ENCODE measurements around the gene ADAMTSL3. TPM values are rescaled to one million over a fixed set of nuclear protein-coding genes. Genes with fewer than 3 reads are reported as not detected.

Gene ADAMTSL3
- total and polyA plus RNA-seq, 4 donors: 3.5 to 19.0 (median 8.0) TPM

- Histone ChIP-seq H3K27ac (ENCODE audit: low read depth in 1 of 2, low read length in 2 of 2) (no peak overlapping the region), H3K9ac (ENCODE audit: low read depth in 1 of 2, low read length in 2 of 2) (no peak overlapping the region), H3K4me1 (ENCODE audit: control insufficient read depth in 4 of 4, insufficient read depth in 4 of 4, low read length in 3 of 4) (no peaks in the 10 kb centered on the region), H3K27me3 (ENCODE audit: control insufficient read depth in 4 of 4, insufficient read depth in 4 of 4, low read length in 3 of 4) (no peaks in the 10 kb centered on the region), H3K4me3 (ENCODE audit: low read depth in 1 of 3, low read length in 3 of 3) (no peak overlapping the region), H3K9me3 (ENCODE audit: control insufficient read depth in 4 of 4, low read length in 3 of 4) (no peaks in the 10 kb centered on the region), H3K36me3 (ENCODE audit: control insufficient read depth in 4 of 4, insufficient read depth in 3 of 4, low read depth in 1 of 4, low read length in 3 of 4) (peaks cover 0 to 1% (median 0%) of the 10 kb centered on the region in 4 donors)
- TF ChIP-seq JUND (IDR thresholded peaks at IDR 0.05): no peak
- TF ChIP-seq GABPA (IDR thresholded peaks at IDR 0.05 in 1 of 2, conservative IDR thresholded peaks at IDR 0.05 in 1 of 2): no peak
- TF ChIP-seq EGR1 (IDR thresholded peaks at IDR 0.05; ENCODE audit: low read depth in 2 of 2): no peak
- TF ChIP-seq ZBTB33 (IDR thresholded peaks at IDR 0.05): no peak
- no peak for TF ChIP-seq HNF4G (IDR thresholded peaks at IDR 0.05)
- TF ChIP-seq MAX (IDR thresholded peaks at IDR 0.05): no peak
- no peak for TF ChIP-seq TAF1 (conservative IDR thresholded peaks at IDR 0.05)
- TF ChIP-seq REST (IDR thresholded peaks at IDR 0.05): no peak
- no peak for TF ChIP-seq CTCF (IDR thresholded peaks at IDR 0.05; ENCODE audit: low read depth, low read length, missing input control)
- no peak for TF ChIP-seq NR2F2 (IDR thresholded peaks at IDR 0.05)
- no peak for TF ChIP-seq FOXA2 (IDR thresholded peaks at IDR 0.05)
- no peak for TF ChIP-seq RXRA (IDR thresholded peaks at IDR 0.05)
- TF ChIP-seq FOXA1 (IDR thresholded peaks at IDR 0.05): no peak
- no peak for TF ChIP-seq YY1 (IDR thresholded peaks at IDR 0.05)
- no peak for TF ChIP-seq RAD21 (IDR thresholded peaks at IDR 0.05)
- 71% methylated on average over 9 of the region's 9 CpGs for WGBS
- DNase-seq (ENCODE audit: low spot score): no peak
Observed at GRCh38 chr15:83685916-83686332, 32.0 kb downstream of the ADAMTSL3 start.

- 90% methylated on average over 4 of the region's 4 CpGs for WGBS
- H3K36me3 ChIP-seq (ENCODE audit: control insufficient read depth in 4 of 4, insufficient read depth in 3 of 4, low read depth in 1 of 4, low read length in 3 of 4): peaks cover 0 to 1% (median 0%) of the 10 kb centered on the region in 4 donors
- H3K4me1 ChIP-seq (ENCODE audit: control insufficient read depth in 4 of 4, insufficient read depth in 4 of 4, low read length in 3 of 4): peaks cover 0 to 4% (median 1%) of the 10 kb centered on the region in 4 donors
- no peak overlapping the region for H3K27ac ChIP-seq (ENCODE audit: low read depth in 1 of 2, low read length in 2 of 2)
- H3K9me3 ChIP-seq (ENCODE audit: control insufficient read depth in 4 of 4, low read length in 3 of 4): no peaks in the 10 kb centered on the region
- no peaks in the 10 kb centered on the region for H3K27me3 ChIP-seq (ENCODE audit: control insufficient read depth in 4 of 4, insufficient read depth in 4 of 4, low read length in 3 of 4)
- no peak overlapping the region for H3K4me3 ChIP-seq (ENCODE audit: low read depth in 1 of 3, low read length in 3 of 3)
- DNase-seq (ENCODE audit: low spot score): no peak
- no peak for TF ChIP-seq SP1 (IDR thresholded peaks at IDR 0.05)
- TF ChIP-seq TAF1 (conservative IDR thresholded peaks at IDR 0.05): no peak
- no peak for TF ChIP-seq GABPA (IDR thresholded peaks at IDR 0.05 in 1 of 2, conservative IDR thresholded peaks at IDR 0.05 in 1 of 2)
- TF ChIP-seq FOXA2 (IDR thresholded peaks at IDR 0.05): no peak
- H3K9ac ChIP-seq (ENCODE audit: low read depth in 1 of 2, low read length in 2 of 2): no peak overlapping the region
Observed at GRCh38 chr15:83688201-83688600, 34.3 kb downstream of the ADAMTSL3 start.
